HG02610 (cell line): ENCODE data around the gene CSNK2A1.

Source experiments
- ATAC-seq: cut with Tn5 transposase; IDR thresholded peaks from one replicate; pipeline ENCODE4 v1.9.1; 2021; ENCODE audit warnings: mild to moderate bottlenecking, moderate library complexity; ENCODE audit not compliant: unreplicated experiment

Gene CSNK2A1

GRCh38 chr20:433300-433975 is 110.2 kb downstream of the CSNK2A1 start:
- ATAC-seq: peak; percentile 76

- no peak for ATAC-seq
Observed at GRCh38 chr20:432677-433299, 110.8 kb downstream of the CSNK2A1 start.

GRCh38 chr20:432208-432607 is 111.4 kb downstream of the CSNK2A1 start:
- ATAC-seq: no peak

- ATAC-seq: no peak
Observed at GRCh38 chr20:431012-431904, 112.3 kb downstream of the CSNK2A1 start.

GRCh38 chr20:430091-430999 is 113.2 kb downstream of the CSNK2A1 start:
- ATAC-seq: no peak

GRCh38 chr20:428658-429200 is 114.9 kb downstream of the CSNK2A1 start:
- no peak for ATAC-seq

- no peak for ATAC-seq
Observed at GRCh38 chr20:427849-428657, 115.5 kb downstream of the CSNK2A1 start.

GRCh38 chr20:427401-427800 is 116.2 kb downstream of the CSNK2A1 start:
- ATAC-seq: no peak

GRCh38 chr20:426566-426965 is 117.0 kb downstream of the CSNK2A1 start:
- ATAC-seq: no peak
